Activated CD4-positive, CD25-positive, alpha-beta regulatory T cell treated with anti-CD3 and anti-CD28 coated beads, Interleukin-2, amount 50 U/mL, for 24 hours (primary cell): ENCODE data around the gene CCDC70.

Experiments used
- ATAC-seq, 2 donors: fragments of 150-1000 bp; cut with Tn5 transposase; one replicate each; pipeline ENCODE4 v1.10.0; 2021; ENCODE audit warnings: mild to moderate bottlenecking in 1 of 2, moderate library complexity in 1 of 2

CCDC70 gene

DNA sequence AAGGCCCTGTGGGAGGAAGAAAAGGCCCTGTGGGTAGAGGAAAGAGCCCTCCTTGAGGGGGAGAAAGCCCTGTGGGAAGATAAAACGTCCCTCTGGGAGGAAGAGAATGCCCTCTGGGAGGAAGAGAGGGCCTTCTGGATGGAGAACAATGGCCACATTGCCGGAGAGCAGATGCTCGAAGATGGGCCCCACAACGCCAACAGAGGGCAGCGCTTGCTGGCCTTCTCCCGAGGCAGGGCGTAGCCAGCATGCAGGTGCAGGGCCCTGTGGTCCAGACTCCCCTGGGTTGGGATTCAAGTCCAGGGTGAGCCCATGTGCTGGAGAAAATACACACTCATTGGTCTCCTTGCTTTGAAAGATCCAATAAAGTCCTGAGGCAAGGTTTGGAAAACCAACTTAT lies 4.1 kb downstream of the CCDC70 start:
- no peak for ATAC-seq

GRCh38 chr13:51867062-51867461 lies 5.3 kb downstream of the CCDC70 start:
- no peak for ATAC-seq

DNA sequence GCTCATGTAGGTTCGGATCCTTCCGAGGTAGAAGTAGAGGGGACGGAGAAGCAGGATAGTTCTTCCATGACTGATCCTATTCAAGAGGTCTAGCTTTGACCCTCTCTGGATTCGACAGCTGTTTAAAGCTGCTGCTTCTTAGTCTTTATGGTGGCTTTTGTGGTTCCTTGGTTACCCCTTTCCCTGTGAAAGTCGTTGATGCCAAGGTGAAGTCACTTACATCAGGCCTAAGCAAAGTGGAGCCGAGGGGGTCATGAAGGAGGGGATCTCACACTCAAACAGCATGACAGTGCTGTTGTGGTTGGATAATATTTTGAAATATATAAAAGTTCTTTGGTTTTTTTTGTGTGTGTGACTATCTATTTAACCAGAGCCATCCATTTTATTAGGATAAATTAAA lies 8.1 kb downstream of the CCDC70 start:
- no peak for ATAC-seq

DNA sequence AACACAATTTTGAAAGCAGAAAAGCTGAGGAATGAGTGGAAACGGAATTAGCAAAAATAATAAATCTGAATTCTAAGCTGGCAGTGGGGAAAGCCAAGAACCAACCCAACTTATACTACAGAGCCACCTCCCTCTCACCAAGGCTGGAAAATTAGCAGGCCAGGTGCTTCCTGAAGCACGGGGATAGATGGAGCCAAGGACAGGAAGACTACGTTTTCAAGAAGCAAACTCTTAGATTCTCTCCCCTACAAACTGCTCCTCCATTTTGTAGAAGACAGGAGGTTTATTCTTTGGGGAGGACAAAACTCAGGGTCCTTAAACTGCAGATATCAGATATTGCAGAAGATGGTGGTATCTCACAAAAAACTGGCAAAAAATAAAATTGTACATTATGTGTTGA lies 8.8 kb downstream of the CCDC70 start:
- ATAC-seq = no peak

GRCh38 chr13:51873117-51873798 lies 11.5 kb downstream of the CCDC70 start:
- no peak for ATAC-seq

DNA sequence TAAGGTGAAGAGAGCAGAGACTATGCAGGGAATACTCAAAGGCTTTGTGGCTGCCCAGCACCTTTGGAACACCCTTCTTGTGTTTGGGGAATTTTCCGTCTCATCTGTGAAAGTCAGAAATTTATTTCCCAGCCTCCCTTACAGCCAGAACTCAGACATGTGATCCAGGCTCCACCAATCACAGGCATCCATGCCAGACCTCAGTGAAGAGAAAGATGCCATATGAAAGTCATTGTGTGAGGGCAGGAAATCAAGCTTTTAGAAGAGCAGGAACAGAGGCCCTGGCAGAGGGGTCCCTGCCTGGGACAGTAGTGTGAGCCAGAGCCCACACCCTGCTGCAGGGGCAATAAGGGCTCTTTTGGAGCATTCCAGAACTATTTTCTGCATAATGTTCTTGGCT lies 12.1 kb downstream of the CCDC70 start:
- ATAC-seq = no peak

GRCh38 chr13:51874651-51875050 lies 12.9 kb downstream of the CCDC70 start:
- ATAC-seq = no peak

GRCh38 chr13:51879133-51879532 lies 17.4 kb downstream of the CCDC70 start:
- ATAC-seq = peak in 1 of 2 donors; percentile 21

- no peak for ATAC-seq
Observed at GRCh38 chr13:51881296-51881695, 19.5 kb downstream of the CCDC70 start.

- ATAC-seq = no peak
Observed at GRCh38 chr13:51882570-51883225, 20.9 kb downstream of the CCDC70 start.

GRCh38 chr13:51883226-51883600 lies 21.4 kb downstream of the CCDC70 start:
- no peak for ATAC-seq

DNA sequence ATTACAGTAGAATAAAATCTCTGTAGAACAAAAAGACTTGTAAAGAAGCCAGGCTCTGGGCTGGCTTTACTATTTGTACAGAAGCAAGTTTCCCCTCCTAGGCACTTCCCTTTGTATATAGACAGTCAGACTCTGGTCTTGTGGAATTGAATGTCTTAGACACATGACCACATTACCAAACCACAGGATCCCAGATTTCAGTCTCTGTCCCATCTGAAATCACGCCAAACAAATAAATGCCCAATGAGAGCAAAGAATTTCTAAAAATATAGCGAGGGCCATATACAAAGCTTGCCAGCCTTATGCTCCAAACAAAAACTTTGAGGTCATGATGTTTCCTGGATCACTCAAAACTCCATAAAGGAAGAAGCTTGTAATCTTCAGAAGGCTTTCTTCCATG lies 23.9 kb downstream of the CCDC70 start:
- ATAC-seq = no peak

DNA sequence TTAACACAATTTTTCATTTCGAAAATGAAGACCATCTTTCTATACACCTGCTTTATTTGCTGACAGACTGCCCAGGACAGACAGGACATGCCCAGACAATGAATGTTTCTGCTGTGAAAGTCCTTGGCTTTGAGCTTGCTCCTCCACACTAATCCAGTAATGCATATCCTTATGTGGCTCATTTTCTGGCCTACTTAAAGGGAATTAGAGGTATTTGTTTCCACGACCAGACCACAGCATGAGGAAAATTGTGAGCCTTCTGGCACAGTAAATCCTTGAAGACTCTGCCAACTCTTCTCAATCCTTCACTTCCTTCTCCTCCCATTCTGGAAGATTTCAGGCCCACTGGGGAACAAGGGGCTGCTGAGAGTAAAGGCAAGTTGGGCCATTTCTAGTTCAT lies 25.7 kb downstream of the CCDC70 start:
- no peak for ATAC-seq

GRCh38 chr13:51892657-51893056 lies 30.9 kb downstream of the CCDC70 start:
- ATAC-seq = no peak

DNA sequence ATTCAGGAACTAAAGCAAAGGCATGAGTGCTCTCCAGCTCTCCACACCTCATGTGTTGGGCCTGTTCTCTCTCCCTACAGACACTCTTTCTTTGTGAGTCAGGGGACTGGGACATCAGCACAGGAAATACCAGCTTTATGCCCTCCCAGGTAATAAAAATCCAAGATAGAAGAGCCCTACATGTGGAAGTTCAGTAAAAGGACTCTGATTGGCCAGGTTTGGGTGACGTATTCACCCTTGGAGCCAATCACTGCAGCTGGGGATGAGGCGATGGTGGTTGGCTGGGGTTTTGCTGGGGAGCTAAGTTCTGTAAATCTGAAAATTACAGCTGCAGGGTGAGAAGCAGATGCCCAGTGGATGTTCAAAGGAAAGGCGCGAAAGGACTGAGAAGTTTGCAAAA lies 32.5 kb downstream of the CCDC70 start:
- no peak for ATAC-seq

DNA sequence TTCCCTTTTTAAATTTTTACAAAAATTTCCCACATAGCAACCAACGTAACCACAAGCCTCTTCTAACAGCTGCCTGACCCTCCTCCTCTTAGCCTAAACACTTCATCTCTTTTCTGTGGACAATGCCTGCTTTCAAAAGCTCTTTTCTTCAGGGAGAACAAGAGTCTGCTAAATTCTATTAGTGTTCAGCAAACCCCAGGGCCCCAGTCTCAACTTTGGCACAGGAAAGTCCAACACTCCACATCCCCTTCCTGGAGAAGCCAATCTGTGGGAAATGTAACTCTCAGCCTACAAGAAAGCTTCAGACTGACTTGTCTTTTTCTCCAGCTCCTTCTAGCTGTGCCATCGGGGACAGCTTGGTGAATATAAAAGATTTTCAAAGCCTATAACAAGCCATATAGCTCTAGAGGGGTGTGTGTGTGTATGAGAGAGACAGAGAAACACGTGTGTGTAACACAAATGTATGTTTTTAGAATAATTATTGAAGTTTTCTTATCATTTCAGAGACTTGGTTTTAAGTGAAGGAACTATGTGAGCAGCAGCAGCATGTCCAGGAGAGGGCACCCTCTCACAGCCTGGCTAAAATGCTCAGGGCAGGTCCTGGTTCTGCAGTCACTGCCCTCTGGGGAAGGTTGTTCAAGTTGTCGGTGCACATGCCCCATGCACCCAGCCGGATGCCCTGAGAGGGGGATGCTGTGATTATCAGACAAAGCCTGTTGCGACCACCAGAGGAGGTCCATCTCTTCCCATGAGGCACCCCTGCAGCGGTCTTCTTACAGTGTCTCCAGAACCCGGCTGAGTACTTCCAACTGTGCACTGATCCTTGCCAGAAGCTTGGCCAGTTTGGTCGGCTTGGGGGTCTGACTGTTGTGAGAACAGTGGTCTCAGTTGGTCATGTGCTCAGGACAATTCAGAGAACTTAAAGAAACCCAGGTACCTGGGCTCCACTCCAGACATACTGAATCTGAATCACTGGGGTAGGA lies 34.4 kb downstream of the CCDC70 start:
- peak; percentile 44 to 58 for ATAC-seq

- no peak for ATAC-seq
Observed at GRCh38 chr13:51900471-51900870, 38.7 kb downstream of the CCDC70 start.

- ATAC-seq = no peak
Observed at GRCh38 chr13:51902776-51903175, 41.0 kb downstream of the CCDC70 start.

- ATAC-seq = peak in 1 of 2 donors; percentile 26
Observed at GRCh38 chr13:51905787-51906186, 44.0 kb downstream of the CCDC70 start.

DNA sequence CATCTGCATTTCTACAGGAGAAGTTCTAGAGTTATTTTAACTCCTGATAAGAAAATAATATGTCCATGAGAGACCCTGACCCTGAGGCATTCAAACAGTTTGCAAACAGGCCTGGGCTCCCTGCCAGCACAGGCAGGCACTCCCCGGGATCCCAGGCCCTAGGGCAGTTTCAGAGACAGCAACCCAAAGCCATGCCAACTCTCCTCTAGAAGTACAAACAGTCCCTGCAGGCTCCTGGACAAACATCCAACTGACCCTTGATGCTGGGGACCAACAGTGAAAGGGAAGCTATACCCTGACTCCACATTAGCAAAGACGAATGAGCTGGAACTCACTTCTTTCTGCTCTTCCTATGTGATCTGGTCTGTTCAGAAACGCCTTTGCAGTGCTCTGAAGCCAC lies 44.8 kb downstream of the CCDC70 start:
- ATAC-seq = no peak

GRCh38 chr13:51907040-51907732 lies 45.4 kb downstream of the CCDC70 start:
- no peak for ATAC-seq

DNA sequence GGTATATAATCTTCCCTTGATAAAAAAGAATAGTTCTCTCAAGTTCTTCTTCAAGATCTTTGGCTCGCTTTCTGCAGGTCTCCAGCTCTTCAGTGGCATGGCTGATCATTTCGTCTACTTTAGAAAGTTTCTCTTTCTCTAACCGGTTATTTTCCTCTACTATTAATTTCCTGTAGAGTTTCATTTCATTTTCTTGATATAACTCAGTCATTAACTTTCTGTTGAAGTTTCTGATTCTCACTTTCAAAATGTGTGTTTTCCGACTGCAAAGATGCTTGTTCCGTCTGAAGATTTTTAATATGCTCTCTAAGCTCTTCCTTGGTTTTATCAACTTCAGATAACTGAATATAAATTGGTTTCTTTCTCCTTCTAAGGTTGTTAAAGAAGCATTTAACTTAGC lies 47.5 kb downstream of the CCDC70 start:
- peak in 1 of 2 donors; percentile 21 for ATAC-seq

DNA sequence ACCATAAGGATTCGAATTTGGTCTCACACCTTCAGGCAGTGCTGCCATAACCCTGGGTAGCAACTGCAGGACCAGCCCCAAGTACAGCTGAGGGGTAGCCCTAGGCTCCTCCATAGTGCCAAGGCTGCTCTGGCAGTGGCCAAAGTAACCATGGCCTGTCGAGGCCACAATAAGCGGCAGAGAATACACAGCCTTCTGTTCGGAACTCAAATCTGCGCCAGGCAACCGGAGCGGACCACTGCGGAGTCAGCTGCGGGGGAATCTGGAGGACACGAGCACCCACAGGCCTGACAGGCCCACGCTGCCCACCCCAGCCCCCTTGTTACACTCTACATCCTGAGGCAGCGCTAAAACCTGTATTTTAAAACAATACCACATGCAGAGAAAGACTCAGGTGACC lies 48.7 kb downstream of the CCDC70 start:
- no peak for ATAC-seq
